OCI-LY1 (cell line): ENCODE data around the gene DCAF15.
"Not testable (repeated sequence)": the region's sequence is repeated elsewhere in the genome, so short reads cannot be mapped to it uniquely, and the experiment has no call there.

Experiments used
- H2AFZ ChIP-seq: fragments of 200-600 bp; sonication (generic), shearing (Covaris generic); 2 replicates; pipeline ENCODE4 v1.6.0; 2014; ENCODE audit warnings: antibody characterized with exemption, mild to moderate bottlenecking, low read length
- H3F3A ChIP-seq: fragments of 200-600 bp; sonication (generic), shearing (Covaris generic); 2 replicates; pipeline ENCODE4 v1.6.0; 2014; ENCODE audit warnings: mild to moderate bottlenecking, antibody characterized with exemption, low read length, moderate library complexity; ENCODE audit not compliant: insufficient read depth
- H3K27ac ChIP-seq: fragments of 200-600 bp; sonication (generic); 2 replicates; pipeline ENCODE4 v1.5.1; 2014; ENCODE audit warnings: low read length, mixed run types, mild to moderate bottlenecking, low read depth; ENCODE audit not compliant: poor library complexity, severe bottlenecking
- H3K27me3 ChIP-seq: fragments of 200-600 bp; sonication (generic); 2 replicates; pipeline ENCODE4 v1.6.0; 2014; ENCODE audit warnings: antibody characterized with exemption, mild to moderate bottlenecking, low read length, moderate library complexity; ENCODE audit not compliant: insufficient read depth
- H3K36me3 ChIP-seq: fragments of 200-600 bp; sonication (generic); 2 replicates; pipeline ENCODE4 v1.6.1; 2014; ENCODE audit warnings: mild to moderate bottlenecking, antibody characterized with exemption, low read length, moderate library complexity, mixed read lengths; ENCODE audit not compliant: insufficient read depth
- H3K4me1 ChIP-seq: fragments of 200-600 bp; sonication (generic); 2 replicates; pipeline ENCODE4 v1.5.1; 2014; ENCODE audit warnings: mild to moderate bottlenecking, low read length, moderate library complexity; ENCODE audit not compliant: insufficient read depth, severe bottlenecking
- H3K4me2 ChIP-seq: fragments of 200-600 bp; sonication (generic), shearing (Covaris generic); 2 replicates; pipeline ENCODE4 v1.6.1; 2014; ENCODE audit warnings: low read length
- H3K4me3 ChIP-seq: fragments of 200-600 bp; sonication (generic); 2 replicates; pipeline ENCODE4 v1.5.1; 2014; ENCODE audit warnings: low read length, low read depth, mild to moderate bottlenecking, mixed read lengths; ENCODE audit not compliant: poor library complexity, severe bottlenecking
- H3K79me2 ChIP-seq: fragments of 200-600 bp; shearing (Covaris generic); 2 replicates; pipeline ENCODE4 v1.6.1; 2016; ENCODE audit warnings: mixed run types, low read length, mixed read lengths; ENCODE audit not compliant: insufficient read depth
- H3K9ac ChIP-seq: fragments of 200-600 bp; sonication (generic), shearing (Covaris generic); 2 replicates; pipeline ENCODE4 v1.6.1; 2014; ENCODE audit warnings: mild to moderate bottlenecking, low read length, mixed read lengths
- H3K9me2 ChIP-seq: fragments of 200-600 bp; sonication (generic), shearing (Covaris generic); 2 replicates; pipeline ENCODE4 v1.6.1; 2014; ENCODE audit warnings: low read depth, mild to moderate bottlenecking, low read length, mixed read lengths
- H3K9me3 ChIP-seq: fragments of 200-600 bp; shearing (Covaris generic); 2 replicates; pipeline ENCODE4 v1.6.1; 2014; ENCODE audit warnings: low read length, mixed read lengths
- H4K20me1 ChIP-seq: fragments of 200-600 bp; sonication (generic), shearing (Covaris generic); 2 replicates; pipeline ENCODE4 v1.6.0; 2016; ENCODE audit warnings: mild to moderate bottlenecking, low read length; ENCODE audit not compliant: insufficient read depth
- EZH2 ChIP-seq: fragments of 200-600 bp; sonication (generic), shearing (Covaris generic); IDR thresholded peaks from 2 replicates; pipeline ENCODE4 v1.8.0; 2017; ENCODE audit warnings: borderline replicate concordance, mixed run types, mild to moderate bottlenecking, antibody characterized with exemption, low read length, moderate library complexity, mixed read lengths
- TF ChIP-seq, protein P1 (sequence below): fragments of 200-600 bp; sonication (generic), shearing (Covaris generic); IDR thresholded peaks from 2 replicates; pipeline ENCODE4 v1.5.1; 2017; ENCODE audit warnings: mild to moderate bottlenecking, antibody characterized with exemption, low read length, moderate library complexity, mixed read lengths

The DCAF15 gene

DNA sequence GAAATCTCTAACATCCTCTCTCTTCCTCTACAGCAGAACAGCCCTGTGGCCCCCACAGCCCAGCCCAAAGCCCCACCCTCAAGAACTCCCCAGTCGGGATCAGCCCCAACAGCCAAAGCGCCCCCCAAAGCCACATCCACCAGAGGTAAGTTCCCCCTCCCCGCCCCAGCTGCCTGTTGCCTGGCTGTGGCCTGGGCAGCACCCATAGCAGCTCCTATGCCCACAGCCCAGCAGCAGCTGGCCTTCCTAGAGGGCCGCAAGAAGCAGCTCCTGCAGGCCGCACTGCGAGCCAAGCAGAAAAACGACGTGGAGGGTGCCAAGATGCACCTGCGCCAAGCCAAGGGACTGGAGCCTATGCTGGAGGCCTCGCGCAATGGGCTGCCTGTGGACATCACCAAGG, 31.8 kb upstream of the DCAF15 start:
- no peaks in the 10 kb centered on the region for H3K79me2 ChIP-seq
- no peaks in the 10 kb centered on the region for H3K27me3 ChIP-seq
- H3K4me1 ChIP-seq: no peaks in the 10 kb centered on the region
- H3F3A ChIP-seq: no peaks in the 10 kb centered on the region
- TF ChIP-seq, protein P1, sequence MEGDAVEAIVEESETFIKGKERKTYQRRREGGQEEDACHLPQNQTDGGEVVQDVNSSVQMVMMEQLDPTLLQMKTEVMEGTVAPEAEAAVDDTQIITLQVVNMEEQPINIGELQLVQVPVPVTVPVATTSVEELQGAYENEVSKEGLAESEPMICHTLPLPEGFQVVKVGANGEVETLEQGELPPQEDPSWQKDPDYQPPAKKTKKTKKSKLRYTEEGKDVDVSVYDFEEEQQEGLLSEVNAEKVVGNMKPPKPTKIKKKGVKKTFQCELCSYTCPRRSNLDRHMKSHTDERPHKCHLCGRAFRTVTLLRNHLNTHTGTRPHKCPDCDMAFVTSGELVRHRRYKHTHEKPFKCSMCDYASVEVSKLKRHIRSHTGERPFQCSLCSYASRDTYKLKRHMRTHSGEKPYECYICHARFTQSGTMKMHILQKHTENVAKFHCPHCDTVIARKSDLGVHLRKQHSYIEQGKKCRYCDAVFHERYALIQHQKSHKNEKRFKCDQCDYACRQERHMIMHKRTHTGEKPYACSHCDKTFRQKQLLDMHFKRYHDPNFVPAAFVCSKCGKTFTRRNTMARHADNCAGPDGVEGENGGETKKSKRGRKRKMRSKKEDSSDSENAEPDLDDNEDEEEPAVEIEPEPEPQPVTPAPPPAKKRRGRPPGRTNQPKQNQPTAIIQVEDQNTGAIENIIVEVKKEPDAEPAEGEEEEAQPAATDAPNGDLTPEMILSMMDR: no peak
- TF ChIP-seq EZH2: no peak
- H3K4me3 ChIP-seq: no peak overlapping the region
- no peak overlapping the region for H3K27ac ChIP-seq
- H3K36me3 ChIP-seq: peaks cover 78% of the 10 kb centered on the region
- H3K4me2 ChIP-seq: no peak overlapping the region
- H4K20me1 ChIP-seq: no peaks in the 10 kb centered on the region
- no peaks in the 10 kb centered on the region for H3K9me2 ChIP-seq
- H3K9ac ChIP-seq: no peak overlapping the region
- H2AFZ ChIP-seq: no peak overlapping the region
- 0 out of 2 replicates have a peak, but pooled peaks cover 2% of the 10 kb centered on the region for H3K9me3 ChIP-seq

DNA sequence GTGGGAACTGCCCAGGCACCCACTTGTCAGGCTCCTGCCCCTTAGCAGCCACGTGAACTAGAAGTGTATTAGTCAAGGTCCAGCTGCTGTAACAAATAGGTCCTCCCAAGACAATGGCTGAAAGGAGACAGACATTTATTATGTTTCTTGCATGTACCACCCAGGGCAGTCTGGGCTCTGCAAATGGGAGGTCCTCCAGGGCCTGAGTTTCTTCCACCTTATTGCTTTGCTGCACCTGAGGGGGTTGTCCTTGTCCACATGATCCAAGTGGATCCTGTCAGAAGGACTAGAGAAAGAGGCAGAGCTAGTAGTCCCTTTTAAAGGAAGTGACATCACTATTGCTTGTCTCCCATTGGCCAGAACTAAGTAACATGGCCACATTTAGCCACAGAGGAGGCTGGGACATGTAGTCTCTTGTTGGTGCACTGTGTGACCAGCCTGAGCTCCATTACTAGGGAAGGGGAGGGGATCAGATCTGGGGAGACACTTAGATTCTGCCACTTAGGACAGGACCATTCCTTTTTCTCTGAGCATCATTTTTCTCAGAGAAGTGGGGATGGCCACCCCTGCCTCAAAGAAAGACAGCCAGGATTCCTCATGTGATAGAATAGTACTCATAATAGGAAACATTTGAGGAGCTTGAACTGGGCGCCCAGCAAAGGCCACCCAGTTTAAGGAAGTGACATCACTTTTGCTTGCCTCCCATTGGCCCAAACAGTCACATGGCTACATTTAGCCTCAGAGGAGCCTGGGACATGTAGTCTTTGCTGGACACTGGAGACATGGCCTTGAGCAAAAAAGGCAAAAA, 31.2 kb upstream of the DCAF15 start:
- Histone ChIP-seq H3F3A (no peaks in the 10 kb centered on the region), H3K9me3 (0 out of 2 replicates have a peak, but pooled peaks cover 2% of the 10 kb centered on the region), H3K4me2 (no peak overlapping the region), H3K27ac (no peak overlapping the region), H3K36me3 (peaks cover 74% of the 10 kb centered on the region), H3K9ac (no peak overlapping the region), H3K4me3 (no peak overlapping the region), H3K9me2 (no peaks in the 10 kb centered on the region), H4K20me1 (no peaks in the 10 kb centered on the region), H3K79me2 (no peaks in the 10 kb centered on the region), H2AFZ (no peak overlapping the region), H3K27me3 (no peaks in the 10 kb centered on the region), H3K4me1 (no peaks in the 10 kb centered on the region)
- no peak for TF ChIP-seq EZH2
- TF ChIP-seq, protein P1: no peak

DNA sequence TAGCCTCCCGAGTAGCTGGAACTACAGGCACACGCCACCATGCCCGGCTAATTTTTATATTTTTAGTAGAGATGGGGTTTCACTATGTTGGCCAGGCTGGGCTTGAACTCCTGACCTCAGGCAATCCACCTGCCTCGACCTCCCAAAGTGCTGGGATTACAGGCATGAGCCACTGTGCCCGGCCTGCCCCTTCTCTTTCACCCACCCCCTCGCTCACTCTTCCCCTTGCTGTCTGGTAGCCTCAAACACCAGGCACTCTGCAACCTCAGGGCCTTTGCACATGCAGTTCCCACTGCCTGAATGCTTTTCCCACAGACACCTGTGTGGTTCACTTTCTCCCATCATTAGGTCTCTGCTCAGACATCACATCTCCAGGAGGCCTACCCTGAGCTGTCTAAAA, 30.2 kb upstream of the DCAF15 start:
- H4K20me1 ChIP-seq, H2AFZ ChIP-seq, H3K4me2 ChIP-seq, H3K27me3 ChIP-seq, H3K79me2 ChIP-seq, H3K9me3 ChIP-seq, H3K9me2 ChIP-seq, H3K4me1 ChIP-seq, H3K27ac ChIP-seq, H3F3A ChIP-seq, H3K9ac ChIP-seq, H3K4me3 ChIP-seq: not testable (repeated sequence)
- H3K36me3 ChIP-seq: peaks cover 73% of the 10 kb centered on the region
